GM23338 (cell line): ENCODE measurements around the gene TNPO1. TPM values are rescaled to one million over a fixed set of nuclear protein-coding genes. Genes with fewer than 3 reads are reported as not detected.

Experiments used
- ATAC-seq: fragments of 200-7000 bp; cut with Tn5 transposase; 3 replicates; pipeline ENCODE4 v1.9.1; 2020
- DNase-seq: peaks from one replicate; pipeline ENCODE4 v3.0.0-alpha.2; 2015; ENCODE audit warnings: low spot score
- H2AFZ ChIP-seq: fragments of 200-600 bp; sonication (generic); 2 replicates; pipeline ENCODE4 v1.8.0; 2016; ENCODE audit warnings: antibody characterized with exemption, mild to moderate bottlenecking, moderate library complexity
- H3F3A ChIP-seq: fragments of 200-600 bp; sonication (generic); replicated peaks from 2 replicates; pipeline ENCODE4 v1.8.0; 2017; ENCODE audit warnings: antibody characterized with exemption, mixed run types, low read depth
- H3K27ac ChIP-seq: fragments of 200-600 bp; sonication (generic); 2 replicates; pipeline ENCODE4 v1.6.1; 2016; ENCODE audit warnings: low read depth
- H3K27me3 ChIP-seq: fragments of 200-600 bp; sonication (generic); 2 replicates; pipeline ENCODE4 v1.8.0; 2016; ENCODE audit warnings: mild to moderate bottlenecking, mixed run types, moderate library complexity; ENCODE audit not compliant: insufficient read depth
- H3K36me3 ChIP-seq: fragments of 200-600 bp; sonication (generic); 2 replicates; pipeline ENCODE4 v1.8.0; 2016; ENCODE audit warnings: mild to moderate bottlenecking; ENCODE audit not compliant: insufficient read depth
- H3K4me1 ChIP-seq: fragments of 200-600 bp; sonication (generic); 2 replicates; pipeline ENCODE4 v1.8.0; 2016; ENCODE audit warnings: mild to moderate bottlenecking, moderate library complexity; ENCODE audit not compliant: insufficient read depth
- H3K4me2 ChIP-seq: fragments of 200-600 bp; sonication (generic); 2 replicates; pipeline ENCODE4 v1.7.1; 2017; ENCODE audit warnings: mixed run types
- H3K4me3 ChIP-seq: fragments of 200-600 bp; sonication (generic); 2 replicates; pipeline ENCODE4 v1.6.1; 2016; ENCODE audit warnings: mixed run types
- H3K79me2 ChIP-seq: fragments of 200-600 bp; sonication (generic); replicated peaks from 2 replicates; pipeline ENCODE4 v1.8.0; 2017; ENCODE audit warnings: mild to moderate bottlenecking; ENCODE audit not compliant: insufficient read depth
- H3K9me2 ChIP-seq: fragments of 200-600 bp; sonication (generic); 2 replicates; pipeline ENCODE4 v1.8.0; 2017; ENCODE audit not compliant: insufficient read depth
- H4K20me1 ChIP-seq: fragments of 200-600 bp; sonication (generic); replicated peaks from 2 replicates; pipeline ENCODE4 v1.8.0; 2017; ENCODE audit warnings: mild to moderate bottlenecking; ENCODE audit not compliant: insufficient read depth
- H3K27ac Mint-ChIP-seq: 2 replicates; pipeline ENCODE4 v1.8.0; 2020; ENCODE audit warnings: inconsistent platforms, mild to moderate bottlenecking, moderate library complexity, mixed read lengths
- H3K27me3 Mint-ChIP-seq: 3 replicates; pipeline ENCODE4 v1.8.0; 2022; ENCODE audit warnings: low read depth, mild to moderate bottlenecking, moderate library complexity, mixed read lengths, inconsistent platforms; ENCODE audit not compliant: insufficient read depth, poor library complexity
- H3K36me3 Mint-ChIP-seq: 3 replicates; pipeline ENCODE4 v1.8.0; 2021; ENCODE audit warnings: low read depth, mild to moderate bottlenecking, inconsistent platforms, moderate library complexity, mixed read lengths
- H3K4me1 Mint-ChIP-seq: 3 replicates; pipeline ENCODE4 v1.8.0; 2020; ENCODE audit warnings: mild to moderate bottlenecking, inconsistent platforms, mixed read lengths
- H3K4me3 Mint-ChIP-seq: 3 replicates; pipeline ENCODE4 v1.8.0; 2021; ENCODE audit warnings: moderate library complexity, mild to moderate bottlenecking, inconsistent platforms, mixed read lengths
- H3K9me3 Mint-ChIP-seq: 3 replicates; pipeline ENCODE4 v1.8.0; 2020; ENCODE audit warnings: moderate library complexity, mild to moderate bottlenecking, inconsistent platforms, mixed read lengths
- CREB1 ChIP-seq: fragments of 250-450 bp; sonication (Bioruptor Pico); IDR thresholded peaks from 2 replicates; pipeline ENCODE4 v1.5.0; 2020; ENCODE audit warnings: low read depth, mild to moderate bottlenecking, moderate library complexity
- EZH2 ChIP-seq: fragments of 200-600 bp; sonication (generic); IDR thresholded peaks from one replicate; pipeline ENCODE4 v1.8.0; 2017; ENCODE audit warnings: antibody characterized with exemption, mild to moderate bottlenecking, low read depth; ENCODE audit not compliant: unreplicated experiment
- EZH2phosphoT487 ChIP-seq: fragments of 200-600 bp; sonication (generic); IDR thresholded peaks from one replicate; pipeline ENCODE4 v1.8.1; 2018; ENCODE audit warnings: antibody characterized with exemption; ENCODE audit not compliant: unreplicated experiment
- JUNB ChIP-seq: IDR thresholded peaks from one replicate; pipeline ENCODE4 v1.6.1; 2016; ENCODE audit warnings: antibody characterized with exemption; ENCODE audit not compliant: unreplicated experiment
- NANOG ChIP-seq: IDR thresholded peaks from 2 replicates; pipeline ENCODE4 v1.6.1; 2016; ENCODE audit warnings: antibody characterized with exemption, borderline replicate concordance
- POLR2AphosphoS5 ChIP-seq: IDR thresholded peaks from 2 replicates; pipeline ENCODE4 v1.6.1; 2016; ENCODE audit warnings: antibody characterized with exemption, low read depth
- STAT1 ChIP-seq: IDR thresholded peaks from one replicate; pipeline ENCODE4 v1.6.1; 2016; ENCODE audit warnings: antibody characterized with exemption; ENCODE audit not compliant: unreplicated experiment
- ZNF114 ChIP-seq: fragments of 250-450 bp; sonication (Bioruptor Pico); IDR thresholded peaks from 2 replicates; pipeline ENCODE4 v1.5.0; 2020; ENCODE audit warnings: mild to moderate bottlenecking, moderate library complexity
- polyA plus RNA-seq: library from polyadenylated mRNA; unstranded; fragments of >200 nt; fragmentation: Nextera tagmentation; extraction: Ambion mirVana; gene quantifications from 2 replicates; pipeline ENCODE4 v1.2.1, GENCODE V29; 2016
- total RNA-seq: library from RNA; depleted of rRNA; stranded (reverse); fragments of >200 nt; shearing (Covaris generic); gene quantifications from 2 replicates; pipeline ENCODE4 v1.2.3, GENCODE V29; 2014
- TF ChIP-seq, protein P1 (sequence below): IDR thresholded peaks from one replicate; pipeline ENCODE4 v1.6.1; 2018; ENCODE audit warnings: antibody characterized with exemption; ENCODE audit not compliant: unreplicated experiment
- TF ChIP-seq, protein P2 (sequence below): fragments of 250-450 bp; sonication (Bioruptor Pico); IDR thresholded peaks from 2 replicates; pipeline ENCODE4 v1.5.0; 2020; ENCODE audit warnings: mild to moderate bottlenecking, moderate library complexity
- TF ChIP-seq, protein P3 (sequence below): IDR thresholded peaks from 2 replicates; pipeline ENCODE4 v1.6.1; 2016; ENCODE audit warnings: antibody characterized with exemption

The TNPO1 gene
- total and polyA plus RNA-seq, 2 experiments from 2014 or later = 117 to 197 TPM

DNA sequence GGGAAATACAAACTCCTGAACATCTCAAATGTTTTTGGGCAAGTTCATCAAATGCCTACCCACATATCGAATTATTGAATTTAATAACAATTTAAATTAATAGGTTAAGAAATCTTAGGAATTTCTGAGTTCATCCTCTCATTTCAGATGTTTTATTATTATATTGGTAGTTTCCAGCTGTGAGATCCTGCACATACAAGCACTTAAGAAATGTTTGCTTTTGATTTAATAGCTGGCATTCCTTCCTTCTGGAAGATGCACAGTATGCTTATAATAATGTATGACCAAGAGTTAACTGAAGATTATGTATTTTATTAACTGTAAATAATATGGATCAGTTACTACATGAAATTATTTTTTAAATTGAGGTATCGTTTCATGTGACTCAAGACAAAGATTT lies 13.9 kb downstream of the TNPO1 start:
- Histone ChIP-seq H3K9me2 (no peaks in the 10 kb centered on the region), H3K27ac (no peak overlapping the region), H2AFZ (no peak overlapping the region), H3K27me3 (no peaks in the 10 kb centered on the region), H3K4me3 (no peak overlapping the region), H3K79me2 (peaks cover 20% of the 10 kb centered on the region), H3K4me1 (0 out of 2 replicates have a peak, but pooled peaks cover 8% of the 10 kb centered on the region), H4K20me1 (no peaks in the 10 kb centered on the region), H3F3A (no peaks in the 10 kb centered on the region), H3K36me3 (no peaks in the 10 kb centered on the region), H3K4me2 (no peak overlapping the region)
- no peak for TF ChIP-seq CREB1
- TF ChIP-seq ZNF114 (CRISPR knock-in tag) = no peak
- TF ChIP-seq JUNB = no peak
- no peak for TF ChIP-seq NANOG
- TF ChIP-seq, protein P1, sequence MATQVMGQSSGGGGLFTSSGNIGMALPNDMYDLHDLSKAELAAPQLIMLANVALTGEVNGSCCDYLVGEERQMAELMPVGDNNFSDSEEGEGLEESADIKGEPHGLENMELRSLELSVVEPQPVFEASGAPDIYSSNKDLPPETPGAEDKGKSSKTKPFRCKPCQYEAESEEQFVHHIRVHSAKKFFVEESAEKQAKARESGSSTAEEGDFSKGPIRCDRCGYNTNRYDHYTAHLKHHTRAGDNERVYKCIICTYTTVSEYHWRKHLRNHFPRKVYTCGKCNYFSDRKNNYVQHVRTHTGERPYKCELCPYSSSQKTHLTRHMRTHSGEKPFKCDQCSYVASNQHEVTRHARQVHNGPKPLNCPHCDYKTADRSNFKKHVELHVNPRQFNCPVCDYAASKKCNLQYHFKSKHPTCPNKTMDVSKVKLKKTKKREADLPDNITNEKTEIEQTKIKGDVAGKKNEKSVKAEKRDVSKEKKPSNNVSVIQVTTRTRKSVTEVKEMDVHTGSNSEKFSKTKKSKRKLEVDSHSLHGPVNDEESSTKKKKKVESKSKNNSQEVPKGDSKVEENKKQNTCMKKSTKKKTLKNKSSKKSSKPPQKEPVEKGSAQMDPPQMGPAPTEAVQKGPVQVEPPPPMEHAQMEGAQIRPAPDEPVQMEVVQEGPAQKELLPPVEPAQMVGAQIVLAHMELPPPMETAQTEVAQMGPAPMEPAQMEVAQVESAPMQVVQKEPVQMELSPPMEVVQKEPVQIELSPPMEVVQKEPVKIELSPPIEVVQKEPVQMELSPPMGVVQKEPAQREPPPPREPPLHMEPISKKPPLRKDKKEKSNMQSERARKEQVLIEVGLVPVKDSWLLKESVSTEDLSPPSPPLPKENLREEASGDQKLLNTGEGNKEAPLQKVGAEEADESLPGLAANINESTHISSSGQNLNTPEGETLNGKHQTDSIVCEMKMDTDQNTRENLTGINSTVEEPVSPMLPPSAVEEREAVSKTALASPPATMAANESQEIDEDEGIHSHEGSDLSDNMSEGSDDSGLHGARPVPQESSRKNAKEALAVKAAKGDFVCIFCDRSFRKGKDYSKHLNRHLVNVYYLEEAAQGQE = no peak
- TF ChIP-seq EZH2phosphoT487 = no peak
- TF ChIP-seq POLR2AphosphoS5 = no peak
- TF ChIP-seq, protein P2, sequence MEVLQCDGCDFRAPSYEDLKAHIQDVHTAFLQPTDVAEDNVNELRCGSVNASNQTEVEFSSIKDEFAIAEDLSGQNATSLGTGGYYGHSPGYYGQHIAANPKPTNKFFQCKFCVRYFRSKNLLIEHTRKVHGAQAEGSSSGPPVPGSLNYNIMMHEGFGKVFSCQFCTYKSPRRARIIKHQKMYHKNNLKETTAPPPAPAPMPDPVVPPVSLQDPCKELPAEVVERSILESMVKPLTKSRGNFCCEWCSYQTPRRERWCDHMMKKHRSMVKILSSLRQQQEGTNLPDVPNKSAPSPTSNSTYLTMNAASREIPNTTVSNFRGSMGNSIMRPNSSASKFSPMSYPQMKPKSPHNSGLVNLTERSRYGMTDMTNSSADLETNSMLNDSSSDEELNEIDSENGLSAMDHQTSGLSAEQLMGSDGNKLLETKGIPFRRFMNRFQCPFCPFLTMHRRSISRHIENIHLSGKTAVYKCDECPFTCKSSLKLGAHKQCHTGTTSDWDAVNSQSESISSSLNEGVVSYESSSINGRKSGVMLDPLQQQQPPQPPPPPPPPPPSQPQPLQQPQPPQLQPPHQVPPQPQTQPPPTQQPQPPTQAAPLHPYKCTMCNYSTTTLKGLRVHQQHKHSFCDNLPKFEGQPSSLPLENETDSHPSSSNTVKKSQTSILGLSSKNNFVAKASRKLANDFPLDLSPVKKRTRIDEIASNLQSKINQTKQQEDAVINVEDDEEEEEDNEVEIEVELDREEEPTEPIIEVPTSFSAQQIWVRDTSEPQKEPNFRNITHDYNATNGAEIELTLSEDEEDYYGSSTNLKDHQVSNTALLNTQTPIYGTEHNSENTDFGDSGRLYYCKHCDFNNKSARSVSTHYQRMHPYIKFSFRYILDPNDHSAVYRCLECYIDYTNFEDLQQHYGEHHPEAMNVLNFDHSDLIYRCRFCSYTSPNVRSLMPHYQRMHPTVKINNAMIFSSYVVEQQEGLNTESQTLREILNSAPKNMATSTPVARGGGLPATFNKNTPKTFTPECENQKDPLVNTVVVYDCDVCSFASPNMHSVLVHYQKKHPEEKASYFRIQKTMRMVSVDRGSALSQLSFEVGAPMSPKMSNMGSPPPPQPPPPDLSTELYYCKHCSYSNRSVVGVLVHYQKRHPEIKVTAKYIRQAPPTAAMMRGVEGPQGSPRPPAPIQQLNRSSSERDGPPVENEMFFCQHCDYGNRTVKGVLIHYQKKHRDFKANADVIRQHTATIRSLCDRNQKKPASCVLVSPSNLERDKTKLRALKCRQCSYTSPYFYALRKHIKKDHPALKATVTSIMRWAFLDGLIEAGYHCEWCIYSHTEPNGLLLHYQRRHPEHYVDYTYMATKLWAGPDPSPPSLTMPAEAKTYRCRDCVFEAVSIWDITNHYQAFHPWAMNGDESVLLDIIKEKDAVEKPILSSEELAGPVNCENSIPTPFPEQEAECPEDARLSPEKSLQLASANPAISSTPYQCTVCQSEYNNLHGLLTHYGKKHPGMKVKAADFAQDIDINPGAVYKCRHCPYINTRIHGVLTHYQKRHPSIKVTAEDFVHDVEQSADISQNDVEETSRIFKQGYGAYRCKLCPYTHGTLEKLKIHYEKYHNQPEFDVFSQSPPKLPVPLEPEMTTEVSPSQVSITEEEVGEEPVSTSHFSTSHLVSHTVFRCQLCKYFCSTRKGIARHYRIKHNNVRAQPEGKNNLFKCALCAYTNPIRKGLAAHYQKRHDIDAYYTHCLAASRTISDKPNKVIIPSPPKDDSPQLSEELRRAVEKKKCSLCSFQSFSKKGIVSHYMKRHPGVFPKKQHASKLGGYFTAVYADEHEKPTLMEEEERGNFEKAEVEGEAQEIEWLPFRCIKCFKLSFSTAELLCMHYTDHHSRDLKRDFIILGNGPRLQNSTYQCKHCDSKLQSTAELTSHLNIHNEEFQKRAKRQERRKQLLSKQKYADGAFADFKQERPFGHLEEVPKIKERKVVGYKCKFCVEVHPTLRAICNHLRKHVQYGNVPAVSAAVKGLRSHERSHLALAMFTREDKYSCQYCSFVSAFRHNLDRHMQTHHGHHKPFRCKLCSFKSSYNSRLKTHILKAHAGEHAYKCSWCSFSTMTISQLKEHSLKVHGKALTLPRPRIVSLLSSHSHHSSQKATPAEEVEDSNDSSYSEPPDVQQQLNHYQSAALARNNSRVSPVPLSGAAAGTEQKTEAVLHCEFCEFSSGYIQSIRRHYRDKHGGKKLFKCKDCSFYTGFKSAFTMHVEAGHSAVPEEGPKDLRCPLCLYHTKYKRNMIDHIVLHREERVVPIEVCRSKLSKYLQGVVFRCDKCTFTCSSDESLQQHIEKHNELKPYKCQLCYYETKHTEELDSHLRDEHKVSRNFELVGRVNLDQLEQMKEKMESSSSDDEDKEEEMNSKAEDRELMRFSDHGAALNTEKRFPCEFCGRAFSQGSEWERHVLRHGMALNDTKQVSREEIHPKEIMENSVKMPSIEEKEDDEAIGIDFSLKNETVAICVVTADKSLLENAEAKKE = no peak
- no peak for TF ChIP-seq STAT1
- TF ChIP-seq EZH2 = no peak
- TF ChIP-seq, protein P3, sequence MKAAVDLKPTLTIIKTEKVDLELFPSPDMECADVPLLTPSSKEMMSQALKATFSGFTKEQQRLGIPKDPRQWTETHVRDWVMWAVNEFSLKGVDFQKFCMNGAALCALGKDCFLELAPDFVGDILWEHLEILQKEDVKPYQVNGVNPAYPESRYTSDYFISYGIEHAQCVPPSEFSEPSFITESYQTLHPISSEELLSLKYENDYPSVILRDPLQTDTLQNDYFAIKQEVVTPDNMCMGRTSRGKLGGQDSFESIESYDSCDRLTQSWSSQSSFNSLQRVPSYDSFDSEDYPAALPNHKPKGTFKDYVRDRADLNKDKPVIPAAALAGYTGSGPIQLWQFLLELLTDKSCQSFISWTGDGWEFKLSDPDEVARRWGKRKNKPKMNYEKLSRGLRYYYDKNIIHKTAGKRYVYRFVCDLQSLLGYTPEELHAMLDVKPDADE = no peak
- Mint-ChIP-seq H3K36me3 (no peaks in the 10 kb centered on the region), H3K4me3 (no peak overlapping the region), H3K27ac (no peak overlapping the region), H3K4me1 (peaks cover 8% of the 10 kb centered on the region; the same call in 2 of the 3 replicates), H3K27me3 (no peaks in the 10 kb centered on the region), H3K9me3 (no peaks in the 10 kb centered on the region)
- ATAC-seq (no peak), DNase-seq (no peak)
